Activated naive CD4-positive, alpha-beta T cell treated with anti-CD3 and anti-CD28 coated beads, Interleukin-2, amount 50 U/mL, for 16 hours (primary cell): ENCODE data around the gene ZNF331.

ENCODE experiments used
- DNase-seq: peaks from one replicate; pipeline ENCODE4 v3.0.0-alpha.2; 2020

Gene ZNF331

GRCh38 chr19:53577968-53578367, 40.0 kb downstream of the ZNF331 start:
- no peak for DNase-seq

DNA sequence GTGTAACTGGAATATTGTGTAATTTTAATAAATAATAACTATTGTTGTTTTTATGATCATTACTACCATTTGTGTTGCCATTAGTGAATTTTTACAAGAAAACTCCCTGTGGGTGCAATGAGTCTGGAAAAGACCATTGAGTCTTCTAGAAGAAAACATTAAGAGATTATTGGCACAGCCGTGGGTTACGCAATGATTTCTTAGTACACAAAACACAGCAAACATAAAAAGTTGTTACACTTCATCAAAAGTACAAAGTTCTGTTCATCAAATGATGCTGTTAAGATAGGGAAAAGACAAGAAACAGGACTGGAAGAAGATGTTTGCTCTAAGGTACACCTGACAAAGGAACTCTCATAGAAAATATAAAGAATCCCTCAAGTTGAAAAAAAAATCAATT, 41.6 kb downstream of the ZNF331 start:
- no peak for DNase-seq

GRCh38 chr19:53580871-53581835, 43.2 kb downstream of the ZNF331 start:
- no peak for DNase-seq

- no peak for DNase-seq
These were observed 43.9 kb downstream of the ZNF331 start for GRCh38 chr19:53581871-53582279.

DNA sequence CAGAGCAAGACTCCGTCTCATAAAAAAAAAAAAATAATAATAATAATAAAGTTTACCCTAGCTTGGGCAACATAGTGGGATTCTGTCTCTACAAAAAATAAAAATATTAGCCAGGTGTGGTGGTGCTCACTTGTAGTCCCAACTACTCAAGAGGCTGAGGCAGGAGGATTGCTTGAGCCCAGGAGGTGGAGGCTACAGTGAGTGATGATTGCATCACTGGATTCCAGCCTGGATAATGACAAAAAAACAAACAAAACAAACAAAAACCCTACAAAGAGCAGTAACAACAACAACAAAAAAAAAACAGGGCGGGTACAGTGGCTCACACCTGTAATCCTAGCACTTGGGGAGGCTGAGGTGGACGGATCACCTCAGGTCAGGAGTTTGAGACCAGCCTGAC, 45.2 kb downstream of the ZNF331 start:
- DNase-seq, result no peak

DNA sequence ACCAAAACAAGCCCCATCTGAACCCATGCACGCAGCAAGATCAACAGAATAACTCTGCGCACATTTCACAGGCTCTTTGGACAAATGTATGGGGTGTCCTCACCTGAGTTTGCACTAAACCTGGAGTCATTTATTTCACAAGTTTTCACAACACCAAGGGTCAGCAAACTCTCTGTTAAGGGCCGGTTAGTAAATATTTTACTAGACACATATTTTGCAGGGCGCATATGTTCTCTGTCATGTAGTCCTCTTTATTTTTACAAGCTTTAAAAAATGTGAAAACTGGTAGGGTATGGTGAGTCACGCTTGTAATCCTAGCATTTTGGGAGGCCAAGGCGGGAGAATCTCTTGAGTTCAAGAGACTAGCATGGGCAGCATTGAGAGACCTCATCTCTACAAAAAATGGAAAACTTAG, 48.3 kb downstream of the ZNF331 start:
- DNase-seq, result no peak

DNA sequence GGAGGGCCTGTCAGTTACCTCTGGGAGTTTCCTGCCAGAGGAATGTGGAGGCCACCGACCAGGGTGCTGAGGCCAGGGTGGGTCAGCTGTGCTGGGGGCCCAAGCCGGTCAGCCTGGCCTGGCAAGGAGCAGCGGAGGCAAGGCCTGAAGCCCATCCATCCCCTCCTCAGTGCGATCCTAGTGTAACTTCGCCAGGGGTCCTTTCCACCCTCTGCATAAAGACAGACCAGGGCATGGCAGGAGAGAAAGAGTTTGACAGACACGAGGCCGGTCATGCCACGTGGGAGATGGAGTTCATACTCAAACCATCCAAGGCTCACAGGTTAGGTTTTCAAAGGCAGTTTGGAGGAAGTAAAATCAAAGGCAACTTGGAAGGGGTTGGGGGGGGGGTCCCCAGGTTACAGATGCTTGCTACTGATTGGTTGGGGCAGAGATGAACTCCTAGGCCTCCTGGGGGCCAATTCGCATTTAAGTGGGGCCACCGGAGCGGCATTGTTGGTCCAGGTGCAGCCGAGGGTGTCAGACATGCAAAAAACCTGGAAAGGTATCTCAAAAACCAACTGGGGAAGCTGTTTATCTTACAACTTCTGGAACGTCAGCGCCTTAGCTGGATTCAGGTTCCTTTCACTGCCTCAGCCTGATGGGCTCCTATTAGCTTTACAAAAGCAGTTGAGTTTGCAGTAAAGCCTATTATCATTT, 57.0 kb downstream of the ZNF331 start:
- DNase-seq, result no peak

GRCh38 chr19:53595510-53595867, 57.5 kb downstream of the ZNF331 start:
- no peak for DNase-seq

GRCh38 chr19:53596056-53596455, 58.1 kb downstream of the ZNF331 start:
- DNase-seq, result no peak

- no peak for DNase-seq
These were observed 59.1 kb downstream of the ZNF331 start for GRCh38 chr19:53597023-53597422.

- DNase-seq, result no peak
These were observed 60.4 kb downstream of the ZNF331 start for GRCh38 chr19:53598361-53598760.

DNA sequence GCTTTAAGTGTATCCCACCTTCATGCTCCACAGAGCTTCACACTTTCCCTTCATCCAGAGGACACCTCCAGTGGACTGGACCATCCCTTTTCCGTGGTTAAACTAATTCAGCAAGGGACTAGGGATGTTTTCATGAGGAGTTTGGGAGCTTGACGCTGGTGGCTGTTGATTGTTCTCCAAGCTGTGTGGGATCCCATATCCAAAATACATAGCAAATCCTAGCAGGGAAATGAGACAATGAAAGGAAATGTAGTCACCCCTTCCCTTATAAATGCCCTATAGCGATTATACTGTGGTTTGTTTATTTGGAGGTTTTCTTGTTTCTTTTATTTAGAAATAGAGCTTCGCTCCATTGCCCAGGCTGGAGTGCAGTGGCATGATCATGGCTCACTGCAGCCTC, 62.3 kb downstream of the ZNF331 start:
- DNase-seq, result no peak

DNA sequence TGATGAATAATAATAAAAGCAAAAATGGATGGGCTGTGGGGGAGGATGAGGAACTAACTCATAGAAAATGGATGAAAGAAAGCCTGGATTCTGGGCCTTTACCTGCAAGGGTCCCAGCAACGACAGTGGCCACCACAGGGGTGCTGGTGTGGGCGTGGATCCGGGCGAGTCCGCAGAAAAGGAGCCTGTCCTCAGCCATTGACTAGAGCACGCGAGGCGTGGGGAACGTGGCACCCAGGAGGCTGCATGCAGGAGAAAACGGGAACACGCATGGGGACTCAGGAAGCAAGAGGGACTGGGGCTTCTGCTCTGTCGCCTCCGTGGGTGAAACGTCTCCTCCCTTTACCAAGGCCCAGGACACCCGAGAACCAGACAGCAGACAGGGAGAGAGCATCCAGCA, 68.1 kb downstream of the ZNF331 start:
- DNase-seq, result no peak

DNA sequence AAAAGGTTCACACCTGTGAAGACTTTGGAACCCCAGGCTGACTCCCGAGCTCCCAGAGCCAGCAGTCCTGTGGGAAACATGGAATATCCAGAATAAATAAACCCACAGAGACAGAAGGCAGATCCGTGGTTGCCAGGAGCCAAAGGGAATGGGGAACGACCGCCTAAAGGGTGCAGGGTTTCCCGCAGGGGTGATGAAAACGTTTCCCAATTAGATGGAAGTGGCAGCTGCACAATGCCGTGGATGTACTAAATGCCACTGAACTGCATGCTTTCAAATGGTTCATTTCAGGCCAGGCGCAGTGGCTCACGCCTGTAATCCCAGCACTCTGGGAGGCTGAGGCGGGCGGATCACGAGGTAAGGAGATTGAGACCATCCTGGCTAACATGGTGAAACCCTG, 70.4 kb downstream of the ZNF331 start:
- DNase-seq, result no peak

DNA sequence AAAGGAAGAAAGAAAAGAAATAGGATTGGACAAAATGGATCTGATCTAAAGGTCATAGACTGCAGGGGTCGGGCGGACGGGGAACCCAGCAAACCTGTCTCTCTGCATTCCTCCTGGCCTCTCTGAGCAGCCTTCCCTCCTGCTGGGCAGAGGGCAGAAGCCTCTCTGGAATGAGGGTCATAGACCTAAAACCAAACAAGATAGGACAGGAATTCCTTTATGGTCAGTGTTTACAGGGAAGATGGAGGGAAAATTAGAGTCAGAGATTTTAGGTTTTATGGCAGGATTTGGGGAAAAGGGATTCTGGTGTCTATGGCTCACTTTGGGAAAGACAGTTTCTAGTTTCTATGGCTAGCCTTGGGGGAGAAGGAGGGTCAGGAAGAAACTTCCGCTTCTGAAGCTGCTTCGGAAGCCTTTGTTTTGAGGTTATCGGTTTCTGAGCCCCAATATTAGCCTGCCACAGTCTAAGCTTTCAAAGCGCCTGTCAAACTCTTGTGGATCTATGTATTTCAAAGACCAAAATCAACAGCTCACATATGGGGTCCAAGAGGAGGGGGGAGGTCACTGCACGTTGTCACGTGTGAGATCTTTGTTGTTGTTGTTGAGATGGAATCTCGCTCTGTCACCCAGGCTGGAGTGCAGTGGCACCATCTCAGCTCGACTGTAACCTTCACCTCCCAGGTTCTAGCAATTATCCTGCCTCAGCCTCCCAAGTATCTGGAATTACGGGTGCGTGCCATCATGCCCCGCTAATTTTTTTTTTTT, 75.0 kb downstream of the ZNF331 start:
- DNase-seq, result no peak

GRCh38 chr19:53621885-53622740, 84.2 kb downstream of the ZNF331 start:
- no peak for DNase-seq

DNA sequence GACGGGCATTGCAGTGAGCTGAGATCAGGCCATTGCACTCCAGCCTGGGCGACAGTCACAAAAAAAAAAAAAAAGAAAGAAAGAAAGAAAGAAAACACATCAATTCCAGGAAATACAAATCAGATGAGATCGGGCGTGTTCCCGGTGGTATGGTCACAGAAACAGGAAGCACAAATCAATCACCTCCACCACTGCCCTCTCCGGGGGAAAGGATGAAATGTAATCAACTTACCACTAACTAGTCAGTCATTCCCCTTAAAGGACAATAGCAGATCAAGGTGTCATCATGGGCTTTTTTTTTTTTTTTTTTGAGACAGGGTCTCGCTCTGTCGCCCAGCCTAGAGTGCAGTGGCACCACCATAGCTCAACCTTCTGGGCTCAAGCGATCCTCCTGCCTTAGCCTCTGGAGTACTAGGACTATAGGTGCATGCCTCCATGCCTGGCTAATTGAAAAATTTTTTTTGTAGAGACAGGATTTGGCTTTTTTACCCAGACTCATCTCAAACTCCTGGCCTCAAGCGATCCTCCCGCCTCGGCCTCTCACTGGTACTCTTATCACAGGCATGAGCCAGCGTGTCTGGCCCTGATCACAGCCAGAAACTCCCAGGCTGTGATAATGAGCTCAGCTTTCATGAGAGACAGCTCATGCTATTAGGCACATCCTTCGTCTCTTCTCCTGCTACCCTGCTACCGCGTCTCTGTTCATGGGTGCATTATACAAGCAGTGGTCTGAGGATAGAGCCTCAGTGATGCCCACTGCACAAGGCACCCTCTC, 87.0 kb downstream of the ZNF331 start:
- DNase-seq, result no peak

DNA sequence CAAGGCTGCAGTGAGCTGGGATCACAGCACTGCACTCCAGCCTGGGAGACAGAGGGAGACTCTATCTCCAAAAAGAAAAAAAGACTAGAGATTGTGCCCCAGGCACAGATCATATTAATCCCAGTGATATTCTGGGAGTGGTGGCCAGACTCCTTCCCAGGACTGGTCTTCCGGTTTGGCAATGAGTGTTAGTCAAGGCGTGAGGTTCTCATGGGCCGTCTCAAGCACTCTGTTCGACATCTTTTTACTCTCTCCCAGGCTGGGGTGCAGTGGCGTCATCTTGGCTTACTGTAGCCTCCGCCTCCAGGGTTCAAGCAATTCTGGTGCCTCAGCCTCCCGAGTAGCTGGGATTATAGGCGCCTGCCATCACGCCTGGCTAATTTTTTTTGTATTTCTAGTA, 88.5 kb downstream of the ZNF331 start:
- DNase-seq, result no peak

DNA sequence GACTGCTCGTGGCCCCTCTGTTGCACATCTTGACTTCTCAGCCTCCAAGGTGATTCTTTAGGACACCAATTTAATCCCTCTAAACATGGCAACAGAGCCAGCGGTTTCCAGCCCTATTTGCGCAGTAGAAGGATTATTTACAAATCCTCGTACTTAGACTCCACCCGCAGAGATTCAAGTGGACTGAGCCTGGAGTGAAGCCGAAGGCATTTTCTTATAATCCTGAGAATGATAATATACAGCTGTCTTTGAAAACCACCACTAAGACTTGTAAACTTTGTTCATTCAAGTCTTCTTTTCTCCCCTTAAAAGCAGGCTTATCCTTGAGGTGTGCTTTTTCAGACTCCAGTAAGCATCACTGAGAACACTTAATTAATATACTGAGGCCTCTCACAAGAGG, 89.0 kb downstream of the ZNF331 start:
- DNase-seq, result no peak
